ENCODE results near the gene CCDC6.

Gene CCDC6

DNA sequence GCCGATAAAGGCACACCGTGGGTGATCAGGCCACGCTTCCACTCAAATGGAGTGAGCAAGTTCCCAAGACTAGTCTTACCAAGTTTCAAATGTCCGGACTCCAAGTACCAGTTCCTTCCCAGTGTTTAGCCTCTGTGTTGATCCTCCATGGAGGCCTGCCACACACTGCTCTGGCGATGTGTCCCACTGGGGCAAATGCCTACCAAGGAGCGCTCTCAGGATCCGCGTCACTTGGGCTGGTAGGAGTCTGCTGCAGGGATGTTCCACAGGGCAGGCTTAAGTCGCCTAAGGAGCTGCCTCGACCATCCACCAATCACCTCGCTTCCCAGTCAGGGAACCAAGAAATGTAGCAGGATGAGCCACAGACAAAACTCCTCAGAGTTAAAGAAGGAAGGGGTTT lies 135.7 kb downstream of the CCDC6 start:
- no peaks in the 10 kb centered on the region for H3K4me1 ChIP-seq (ENCODE audit: control insufficient read depth in 1 of 2, insufficient read depth in 1 of 2, low read depth in 1 of 2, low read length in 1 of 2)
- TF ChIP-seq, protein P1, sequence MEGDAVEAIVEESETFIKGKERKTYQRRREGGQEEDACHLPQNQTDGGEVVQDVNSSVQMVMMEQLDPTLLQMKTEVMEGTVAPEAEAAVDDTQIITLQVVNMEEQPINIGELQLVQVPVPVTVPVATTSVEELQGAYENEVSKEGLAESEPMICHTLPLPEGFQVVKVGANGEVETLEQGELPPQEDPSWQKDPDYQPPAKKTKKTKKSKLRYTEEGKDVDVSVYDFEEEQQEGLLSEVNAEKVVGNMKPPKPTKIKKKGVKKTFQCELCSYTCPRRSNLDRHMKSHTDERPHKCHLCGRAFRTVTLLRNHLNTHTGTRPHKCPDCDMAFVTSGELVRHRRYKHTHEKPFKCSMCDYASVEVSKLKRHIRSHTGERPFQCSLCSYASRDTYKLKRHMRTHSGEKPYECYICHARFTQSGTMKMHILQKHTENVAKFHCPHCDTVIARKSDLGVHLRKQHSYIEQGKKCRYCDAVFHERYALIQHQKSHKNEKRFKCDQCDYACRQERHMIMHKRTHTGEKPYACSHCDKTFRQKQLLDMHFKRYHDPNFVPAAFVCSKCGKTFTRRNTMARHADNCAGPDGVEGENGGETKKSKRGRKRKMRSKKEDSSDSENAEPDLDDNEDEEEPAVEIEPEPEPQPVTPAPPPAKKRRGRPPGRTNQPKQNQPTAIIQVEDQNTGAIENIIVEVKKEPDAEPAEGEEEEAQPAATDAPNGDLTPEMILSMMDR (IDR thresholded peaks at IDR 0.05) = no peak

DNA sequence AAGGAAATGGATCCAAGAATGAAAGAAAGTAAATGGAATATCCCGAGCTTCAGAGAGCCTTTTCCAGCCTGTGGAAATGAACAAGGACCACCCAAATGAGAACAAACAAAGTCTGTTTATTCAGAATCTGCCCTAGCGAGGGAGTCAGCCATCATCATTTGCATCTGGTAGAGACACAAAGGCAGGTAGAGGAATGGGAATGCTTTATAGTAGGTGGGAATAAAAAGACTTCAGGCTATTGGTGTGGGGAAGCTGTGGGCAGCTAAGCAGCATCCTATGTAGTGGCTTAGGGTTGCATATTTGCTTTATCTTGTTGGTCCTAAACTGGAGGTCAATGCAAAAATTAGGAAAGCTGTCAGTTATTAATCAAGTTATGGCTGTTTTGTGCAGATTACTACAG lies 143.9 kb downstream of the CCDC6 start:
- no peaks in the 10 kb centered on the region for H3K4me1 ChIP-seq (ENCODE audit: control insufficient read depth in 1 of 2, insufficient read depth in 1 of 2, low read depth in 1 of 2, low read length in 1 of 2)
- TF ChIP-seq, protein P1 (IDR thresholded peaks at IDR 0.05) = no peak
- no peaks in the 10 kb centered on the region for H3K27me3 ChIP-seq

More for the DNA sequence above, 135.7 kb downstream of the CCDC6 start:
- Histone ChIP-seq H3K9me3 (no peaks in the 10 kb centered on the region), H3K36me3 (no peaks in the 10 kb centered on the region), H3K27ac (no peak overlapping the region), H3K4me3 (ENCODE audit: low read depth in 1 of 2, low read length in 1 of 2) (no peak overlapping the region), H3K27me3 (no peaks in the 10 kb centered on the region)

DNA sequence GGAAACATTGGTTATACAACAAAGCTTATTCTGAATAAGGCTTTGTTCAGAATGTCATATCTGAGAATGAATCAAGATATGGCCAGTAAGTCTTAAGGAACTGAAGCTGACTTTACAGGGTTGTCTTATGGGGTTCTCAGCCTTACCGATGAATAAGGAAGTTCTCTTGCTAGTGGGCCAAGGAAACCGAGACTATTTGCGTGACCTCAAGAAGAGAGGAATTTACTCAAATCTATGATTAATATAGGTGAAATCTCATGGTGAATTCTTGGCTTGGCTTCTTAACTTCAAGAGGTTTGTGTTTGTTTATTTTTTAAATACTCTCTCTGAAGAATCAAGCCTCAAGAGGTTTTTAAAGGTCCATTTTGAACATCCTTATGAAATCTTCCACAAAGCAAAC lies 148.4 kb downstream of the CCDC6 start:
- no peaks in the 10 kb centered on the region for H3K4me1 ChIP-seq (ENCODE audit: control insufficient read depth in 1 of 2, insufficient read depth in 1 of 2, low read depth in 1 of 2, low read length in 1 of 2)
- no peaks in the 10 kb centered on the region for H3K9me3 ChIP-seq
- TF ChIP-seq, protein P1 (IDR thresholded peaks at IDR 0.05) = no peak
- no peaks in the 10 kb centered on the region for H3K36me3 ChIP-seq
- no peak overlapping the region for H3K27ac ChIP-seq
- H3K27me3 ChIP-seq = no peaks in the 10 kb centered on the region
- H3K4me3 ChIP-seq (ENCODE audit: low read depth in 1 of 2, low read length in 1 of 2) = no peak overlapping the region

More for the DNA sequence above, 143.9 kb downstream of the CCDC6 start:
- no peak overlapping the region for H3K27ac ChIP-seq
- H3K36me3 ChIP-seq = no peaks in the 10 kb centered on the region
- no peaks in the 10 kb centered on the region for H3K9me3 ChIP-seq
- no peak overlapping the region for H3K4me3 ChIP-seq (ENCODE audit: low read depth in 1 of 2, low read length in 1 of 2)

DNA sequence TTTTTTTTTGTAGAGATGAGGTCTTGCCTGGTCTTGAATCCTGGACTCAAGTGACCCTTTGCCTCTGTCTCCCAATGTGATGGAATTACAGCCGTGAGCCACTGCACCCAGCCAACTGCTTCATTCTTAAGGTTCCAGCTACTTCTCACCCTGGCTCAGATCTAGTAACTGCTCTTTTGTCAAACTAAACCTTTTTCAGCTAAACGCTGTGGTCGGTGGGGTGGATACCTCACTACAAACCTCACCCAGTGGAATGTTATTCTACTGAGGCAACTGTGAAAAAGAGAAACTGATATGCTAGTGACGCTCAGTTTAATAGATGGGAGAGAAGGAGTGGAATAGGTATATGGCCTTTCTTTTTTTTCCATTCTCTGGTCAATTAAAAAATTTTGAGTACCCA lies 151.4 kb downstream of the CCDC6 start:
- TF ChIP-seq, protein P1 (IDR thresholded peaks at IDR 0.05) = no peak
- Histone ChIP-seq H3K27me3 (no peaks in the 10 kb centered on the region), H3K9me3 (no peaks in the 10 kb centered on the region), H3K36me3 (no peaks in the 10 kb centered on the region), H3K4me3 (ENCODE audit: low read depth in 1 of 2, low read length in 1 of 2) (no peak overlapping the region), H3K27ac (no peak overlapping the region), H3K4me1 (ENCODE audit: control insufficient read depth in 1 of 2, insufficient read depth in 1 of 2, low read depth in 1 of 2, low read length in 1 of 2) (no peaks in the 10 kb centered on the region)

DNA sequence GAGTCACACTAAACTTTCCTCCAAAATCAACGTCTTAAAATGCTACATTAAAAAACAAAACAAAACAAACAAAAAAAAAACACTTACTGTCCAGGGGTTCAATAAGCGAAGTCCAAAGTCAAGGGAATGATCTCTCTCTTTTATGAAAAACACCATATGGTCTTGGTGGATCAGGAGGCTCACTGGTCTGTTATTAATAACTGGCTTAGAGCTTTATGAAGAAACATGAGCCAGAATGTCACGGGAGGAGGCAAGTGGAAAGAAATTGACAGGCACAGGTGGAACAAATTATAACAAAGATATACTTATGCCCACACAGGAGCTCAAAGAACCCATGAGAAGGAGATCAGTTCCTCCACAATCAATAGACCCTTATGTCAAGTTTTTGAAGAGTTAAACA lies 153.1 kb downstream of the CCDC6 start, which contains the start of gene MRLN:
TSS of gene MRLN (minus strand) at position 189 of the 400 bp plus-strand sequence.
- TF ChIP-seq, protein P1 (IDR thresholded peaks at IDR 0.05) = no peak
- Histone ChIP-seq H3K27me3 (no peaks in the 10 kb centered on the region), H3K9me3 (no peaks in the 10 kb centered on the region), H3K4me3 (ENCODE audit: low read depth in 1 of 2, low read length in 1 of 2) (no peak within 1 kb of the TSS), H3K27ac (no peak within 1 kb of the TSS), H3K4me1 (ENCODE audit: control insufficient read depth in 1 of 2, insufficient read depth in 1 of 2, low read depth in 1 of 2, low read length in 1 of 2) (no peaks in the 10 kb centered on the region), H3K36me3 (no peaks in the 10 kb centered on the region)

Data from neutrophil (primary cell).